HG03064 (cell line): ENCODE results near the gene TOR4A.
"Not testable (repeated sequence)": the region's sequence is repeated elsewhere in the genome, so short reads cannot be mapped to it uniquely, and the experiment has no call there.

Experiments
- ATAC-seq: cut with Tn5 transposase; IDR thresholded peaks from one replicate; pipeline ENCODE4 v1.9.1; 2021; ENCODE audit warnings: low read depth; ENCODE audit not compliant: unreplicated experiment

Gene TOR4A

DNA sequence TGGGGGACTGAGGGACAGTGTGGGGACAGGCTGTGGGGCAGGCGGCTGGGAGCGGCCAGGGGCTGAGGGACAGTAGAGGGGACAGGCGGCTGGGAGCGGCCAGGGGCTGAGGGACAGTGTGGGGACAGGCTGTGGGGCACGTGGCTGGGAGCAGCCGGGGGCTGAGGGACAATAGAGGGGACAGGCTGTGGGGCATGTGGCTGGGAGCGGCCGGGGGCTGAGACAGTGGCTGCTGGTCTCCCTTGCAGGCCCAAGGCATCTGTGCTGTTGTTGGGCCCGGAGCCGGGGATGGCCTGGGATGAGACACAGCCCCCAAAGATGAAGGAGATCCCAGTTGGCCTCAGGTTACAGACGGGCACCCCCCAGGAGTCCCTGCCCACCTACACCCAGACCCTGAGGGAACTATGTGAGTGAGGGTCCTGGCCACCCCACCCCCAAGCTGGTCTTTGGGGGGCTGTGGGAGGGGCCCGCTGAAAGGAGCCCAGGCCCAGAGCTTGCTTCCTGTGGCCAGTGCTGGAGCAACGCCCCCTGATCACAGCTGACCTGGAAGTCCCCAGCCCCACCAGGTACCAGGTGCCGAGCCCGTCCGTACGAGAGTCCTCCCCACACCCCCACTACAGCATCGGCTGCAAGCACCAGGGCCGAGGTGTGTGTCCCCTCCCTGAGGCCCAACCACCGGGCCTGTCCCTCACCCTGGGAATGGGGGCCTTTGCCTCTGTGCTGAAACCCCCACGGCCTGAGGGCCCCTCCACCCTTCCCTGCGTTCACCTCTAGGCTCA, 25.8 kb upstream of the TOR4A start:
- ATAC-seq = no peak

DNA sequence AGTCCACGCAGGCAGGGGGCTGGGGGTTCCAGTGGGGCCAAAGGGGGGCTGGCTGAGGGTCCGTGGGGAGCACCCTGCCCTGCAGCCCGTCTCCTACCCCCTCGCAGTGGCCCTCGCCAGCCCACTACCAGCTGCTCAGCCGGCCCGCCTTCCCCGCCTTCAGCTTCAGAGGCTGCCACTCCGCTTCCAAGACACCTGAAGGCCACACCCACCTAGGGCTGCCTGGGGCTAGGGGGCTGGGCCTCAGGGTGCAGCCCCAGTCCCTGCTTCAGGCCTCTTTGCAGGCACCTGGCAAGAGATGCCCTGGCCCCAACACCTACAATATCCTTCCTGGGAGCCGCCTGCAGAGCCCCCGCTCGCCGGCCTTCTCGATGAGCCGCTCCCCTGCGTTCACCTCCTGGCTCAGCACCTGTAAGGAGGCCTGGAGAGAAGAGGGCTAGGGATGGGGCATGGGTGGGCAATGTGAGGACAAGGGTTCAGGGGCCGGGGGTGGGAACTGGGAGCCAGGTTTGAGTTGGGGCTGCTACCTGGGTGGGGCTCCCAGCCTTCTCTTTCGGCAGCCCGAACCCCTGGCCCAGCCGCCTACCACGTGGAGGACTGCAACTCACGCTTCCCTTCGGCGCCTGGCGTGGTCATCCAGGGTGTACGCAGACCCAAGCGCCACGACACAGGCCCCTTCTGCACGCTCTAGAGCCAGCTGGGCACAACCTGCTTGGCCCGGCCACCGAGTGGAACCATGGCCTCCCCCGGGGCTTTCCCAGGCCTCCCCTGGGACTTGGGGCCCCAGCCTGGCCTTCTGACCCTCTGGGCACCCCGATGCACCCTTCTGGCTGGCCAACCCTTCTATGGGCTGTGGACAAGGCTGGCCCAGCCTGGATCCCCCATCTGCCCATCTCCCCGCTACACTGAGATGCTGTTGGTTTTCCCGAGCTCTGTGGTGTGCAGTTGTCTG, 24.7 kb upstream of the TOR4A start:
- no peak for ATAC-seq

DNA sequence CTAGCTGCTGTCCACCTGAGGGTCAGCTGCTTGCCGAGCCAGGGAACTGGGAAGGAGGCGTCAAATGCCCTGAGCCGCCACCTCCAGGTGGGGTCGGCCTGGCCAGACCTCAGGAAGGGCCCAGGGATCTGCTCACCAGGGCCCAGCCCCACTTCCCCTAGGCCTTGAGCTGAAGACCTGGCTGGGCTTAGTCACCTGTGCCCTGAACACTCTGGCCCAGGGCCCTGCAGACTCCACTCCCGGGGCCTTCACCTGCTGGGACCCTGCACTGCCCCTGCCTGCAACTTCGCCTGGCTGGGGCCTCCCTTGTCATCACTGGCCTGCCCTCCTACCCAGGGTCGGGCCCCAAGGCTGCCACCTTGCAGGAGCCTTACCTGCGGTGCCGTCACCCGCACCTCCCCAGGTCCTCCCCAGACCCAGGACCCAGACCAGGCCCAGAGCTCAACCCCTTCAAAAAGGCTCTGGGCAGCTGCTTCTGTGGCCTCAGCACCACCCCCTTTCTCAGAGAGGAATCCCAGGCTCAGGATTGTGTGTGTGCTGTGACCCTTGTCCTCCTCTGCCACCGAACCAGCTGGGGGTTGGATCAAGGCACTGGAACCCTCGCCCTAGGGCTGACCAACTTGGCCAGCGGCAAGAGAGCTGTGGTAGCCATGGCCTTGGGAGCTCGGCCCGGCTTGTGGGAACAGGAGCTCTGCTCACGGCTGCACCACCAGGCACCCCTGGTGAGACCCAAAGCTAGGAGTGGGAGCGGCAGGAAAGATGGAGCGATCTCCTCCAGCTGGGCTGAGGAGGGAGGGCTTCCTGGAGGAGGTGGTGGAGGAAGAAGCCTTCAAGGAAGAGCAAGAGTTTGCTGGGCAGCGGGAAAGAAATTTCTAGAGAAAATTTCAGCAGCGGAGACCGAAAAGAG, 23.6 kb upstream of the TOR4A start:
- ATAC-seq = no peak

DNA sequence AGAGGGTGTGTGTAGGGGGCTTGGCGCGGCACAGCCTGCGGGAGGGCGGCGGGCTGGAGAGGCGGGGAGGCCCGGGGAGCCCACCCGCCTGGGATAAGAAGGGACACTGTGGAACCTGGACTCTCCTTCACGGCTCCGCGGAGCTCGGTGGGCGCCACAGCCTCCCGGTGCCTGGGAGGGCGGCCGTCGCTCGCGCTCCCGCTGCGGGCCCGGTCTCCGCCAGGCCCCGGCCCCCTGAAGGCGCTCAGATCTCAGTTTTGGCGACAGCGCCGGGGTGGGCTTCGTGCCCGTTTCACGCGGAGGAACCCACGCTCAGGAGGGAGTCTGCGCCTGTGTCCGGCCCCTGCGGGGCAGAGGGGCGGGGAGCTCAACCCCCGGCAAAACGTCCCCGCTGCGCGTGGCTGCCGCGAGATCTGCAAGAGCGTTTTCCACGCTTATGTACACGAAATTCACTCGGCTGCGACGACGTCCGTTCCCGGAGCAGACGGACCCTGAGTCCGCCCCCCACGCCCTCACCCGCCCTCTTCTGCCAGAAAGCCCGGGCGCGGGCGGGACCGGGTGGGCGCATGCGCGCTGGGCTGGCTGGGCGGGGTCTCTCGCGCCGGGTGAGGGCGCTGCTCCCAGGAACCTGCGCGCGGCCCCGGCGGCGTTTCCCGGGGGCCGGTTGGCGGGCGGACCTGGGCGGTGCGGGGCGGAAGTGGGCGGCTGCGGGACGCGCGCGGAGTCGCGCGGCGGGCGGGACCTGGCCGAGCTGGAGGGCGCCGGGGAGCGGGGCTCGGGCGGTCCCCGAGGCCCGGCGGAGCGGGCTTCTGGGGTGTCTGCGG, 22.7 kb upstream of the TOR4A start, which contains the start of gene NELFB:
TSS of gene NELFB (plus strand) at position 704 of the 824 bp plus-strand sequence.
- peak; percentile 68 for ATAC-seq

DNA sequence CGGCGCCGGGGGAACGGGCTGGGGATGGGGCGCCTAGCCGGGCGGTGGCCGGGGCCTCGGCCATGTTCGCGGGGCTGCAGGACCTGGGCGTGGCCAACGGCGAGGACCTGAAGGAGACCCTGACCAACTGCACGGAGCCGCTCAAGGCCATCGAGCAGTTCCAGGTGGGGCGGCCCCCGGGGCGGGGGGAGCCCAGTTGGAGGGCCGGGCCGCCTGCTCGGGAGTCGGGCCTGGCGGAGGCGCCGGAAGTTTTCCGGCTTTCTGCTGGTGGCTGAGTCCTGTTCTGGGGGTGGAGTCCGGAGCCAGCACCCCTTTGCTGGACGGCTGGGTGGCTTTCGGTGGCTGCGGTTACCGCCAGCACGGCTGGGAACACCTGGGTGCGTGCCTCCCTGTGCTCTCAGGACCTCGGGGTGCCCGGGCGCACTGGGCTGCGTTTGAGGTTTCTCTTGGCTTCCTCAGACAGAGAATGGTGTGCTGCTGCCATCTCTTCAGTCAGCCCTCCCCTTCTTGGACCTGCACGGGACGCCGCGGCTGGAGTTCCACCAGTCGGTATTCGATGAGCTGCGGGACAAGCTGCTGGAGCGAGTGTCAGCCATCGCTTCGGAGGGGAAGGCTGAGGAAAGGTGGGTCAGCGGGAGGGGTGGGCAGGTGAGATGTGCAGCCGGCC, 21.9 kb upstream of the TOR4A start:
- peak; percentile 13 for ATAC-seq

DNA sequence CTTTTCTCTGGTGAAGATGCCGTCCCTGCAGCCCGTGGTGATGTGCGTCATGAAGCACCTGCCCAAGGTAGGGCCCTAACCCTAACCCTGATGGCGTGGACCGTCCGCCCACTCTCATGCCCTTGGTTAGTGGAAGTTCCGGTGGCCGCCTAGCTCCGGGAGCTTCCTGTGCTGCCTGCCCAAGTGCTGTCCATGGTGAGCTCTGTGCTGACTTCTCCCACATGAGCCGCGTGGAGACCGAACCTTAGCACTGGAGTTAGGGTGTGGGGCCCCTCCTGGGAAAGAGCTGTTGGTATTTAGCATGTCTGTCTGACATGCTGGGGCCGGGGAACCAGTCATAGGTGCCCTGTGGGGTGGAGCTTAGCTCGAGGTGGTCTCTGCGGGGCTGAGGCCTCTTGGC, 21.2 kb upstream of the TOR4A start:
- ATAC-seq = no peak

DNA sequence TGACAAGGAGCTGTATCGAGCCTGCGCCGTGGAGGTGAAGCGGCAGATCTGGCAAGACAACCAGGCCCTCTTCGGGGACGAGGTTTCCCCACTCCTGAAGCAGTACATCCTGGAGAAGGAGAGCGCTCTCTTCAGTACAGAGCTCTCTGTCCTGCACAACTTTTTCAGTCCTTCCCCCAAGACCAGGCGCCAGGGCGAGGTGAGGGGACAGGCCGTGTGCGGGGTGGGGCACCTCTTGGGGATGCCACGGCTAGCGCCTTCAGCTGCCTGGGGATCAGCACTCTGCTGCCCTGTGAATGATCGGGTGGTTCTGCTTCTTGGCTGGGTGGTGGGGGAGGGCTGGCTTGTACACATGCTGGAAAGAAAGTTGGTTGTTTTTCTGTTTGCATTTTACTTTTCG, 20.7 kb upstream of the TOR4A start:
- no peak for ATAC-seq

DNA sequence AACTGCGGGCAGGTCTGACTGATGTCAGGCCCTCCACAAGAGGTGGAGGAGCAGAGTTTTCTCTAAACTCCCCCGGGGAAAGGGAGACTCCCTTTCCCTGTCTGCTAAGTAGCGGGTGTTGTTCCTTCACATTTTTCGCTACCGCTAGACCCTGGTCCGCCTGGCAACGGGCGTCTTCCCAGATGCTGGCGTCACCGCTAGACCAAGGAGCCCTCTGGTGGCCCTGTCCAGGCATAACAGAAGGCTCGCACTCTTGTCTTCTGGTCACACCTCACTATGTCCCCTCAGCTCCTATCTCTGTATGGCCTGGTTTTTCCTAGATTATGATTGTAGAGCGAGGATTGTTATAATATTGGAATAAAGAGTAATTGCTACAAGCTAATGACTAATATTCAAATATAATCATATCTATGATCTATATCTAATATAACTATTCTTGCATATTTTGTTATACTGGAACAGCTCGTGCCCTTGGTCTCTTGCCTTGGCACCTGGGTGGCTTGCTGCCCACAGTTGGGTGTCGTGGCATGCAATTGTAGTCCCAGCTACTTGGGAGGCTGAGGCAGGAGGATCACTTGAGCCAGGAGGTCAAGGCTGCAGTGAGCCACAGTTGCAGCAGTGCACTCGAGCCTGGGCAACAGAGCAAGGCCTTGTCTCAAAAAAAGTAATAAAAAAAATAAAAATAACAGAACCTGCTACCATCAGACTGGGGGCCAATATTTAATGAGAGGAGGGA, 15.2 kb upstream of the TOR4A start:
- ATAC-seq = not testable (repeated sequence)

DNA sequence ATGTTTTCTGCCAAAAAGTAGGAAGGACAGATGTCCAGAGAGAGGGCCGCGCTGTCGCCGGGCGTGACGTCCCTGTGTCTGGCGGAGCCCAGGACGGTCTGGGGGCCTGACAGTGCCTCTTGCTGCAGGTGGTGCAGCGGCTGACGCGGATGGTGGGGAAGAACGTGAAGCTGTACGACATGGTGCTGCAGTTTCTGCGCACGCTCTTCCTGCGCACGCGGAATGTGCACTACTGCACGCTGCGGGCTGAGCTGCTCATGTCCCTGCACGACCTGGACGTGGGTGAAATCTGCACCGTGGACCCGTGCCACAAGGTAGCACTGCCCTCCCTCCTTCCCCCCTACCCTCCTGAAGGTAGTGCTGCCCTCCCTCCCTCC, 14.6 kb upstream of the TOR4A start:
- no peak for ATAC-seq

DNA sequence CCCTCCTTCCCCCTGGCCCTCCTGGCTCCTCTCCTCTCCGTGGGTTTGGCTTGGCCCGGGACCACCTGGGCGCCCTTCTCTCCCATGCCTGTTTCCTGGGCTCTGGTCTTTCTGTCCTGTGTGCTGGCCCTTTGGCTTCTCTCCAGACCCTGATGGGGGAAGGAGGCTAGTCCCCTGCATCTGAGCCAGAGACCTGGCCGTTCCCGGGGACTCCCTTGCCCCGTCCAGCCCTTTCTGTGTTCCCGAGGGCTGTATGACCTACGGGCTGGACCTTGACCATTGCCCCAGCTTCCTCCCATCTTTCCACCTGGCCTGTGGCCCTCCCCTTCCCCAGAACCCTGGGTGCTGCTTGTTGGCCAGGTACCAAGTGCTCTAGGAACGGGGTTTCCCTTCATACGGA, 14.0 kb upstream of the TOR4A start:
- no peak for ATAC-seq

DNA sequence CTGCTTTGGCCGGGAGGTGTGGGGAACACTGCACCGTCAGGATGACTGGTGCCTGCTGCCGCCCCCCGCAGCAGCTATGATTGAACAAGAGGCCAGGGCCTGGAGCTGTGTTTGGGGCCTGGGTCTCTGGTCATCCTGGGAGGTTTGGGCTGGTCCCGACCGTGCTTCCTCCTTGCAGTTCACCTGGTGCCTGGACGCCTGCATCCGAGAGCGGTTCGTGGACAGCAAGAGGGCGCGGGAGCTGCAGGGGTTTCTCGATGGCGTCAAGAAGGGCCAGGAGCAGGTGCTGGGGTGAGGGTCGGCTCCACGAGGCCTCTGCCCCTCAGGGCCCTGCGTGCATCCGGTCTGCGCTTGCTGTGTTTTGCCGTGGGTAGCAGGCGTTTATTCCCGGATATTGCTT, 13.5 kb upstream of the TOR4A start:
- no peak for ATAC-seq

DNA sequence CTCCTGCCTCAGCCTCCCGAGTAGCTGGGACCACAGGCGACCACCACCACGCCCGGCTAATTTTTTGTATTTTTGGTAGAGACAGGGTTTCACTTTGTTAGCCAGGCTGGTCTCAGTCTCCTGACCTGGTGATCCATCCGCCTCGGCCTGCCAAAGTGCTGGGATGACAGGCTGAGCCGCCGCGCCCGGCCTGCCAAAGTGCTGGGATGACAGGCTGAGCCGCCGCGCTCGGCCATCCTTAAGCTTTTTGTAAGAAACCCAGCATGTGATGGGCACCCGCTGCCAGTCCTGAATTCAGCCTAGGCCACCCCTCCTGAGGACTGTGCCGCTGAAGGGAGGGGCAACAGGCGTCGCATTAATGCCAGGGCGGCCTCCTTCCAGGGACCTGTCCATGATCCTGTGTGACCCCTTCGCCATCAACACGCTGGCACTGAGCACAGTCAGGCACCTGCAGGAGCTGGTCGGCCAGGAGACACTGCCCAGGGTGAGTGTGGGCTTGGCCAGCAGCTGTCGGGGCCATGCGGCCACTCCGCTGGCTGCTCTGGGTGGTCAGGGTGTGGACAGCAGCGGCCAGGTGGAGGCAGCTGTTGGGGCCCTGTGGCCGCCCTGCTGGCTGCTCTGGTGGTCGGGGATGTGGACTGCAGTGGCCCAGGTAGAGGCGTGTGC, 11.9 kb upstream of the TOR4A start:
- no peak for ATAC-seq

DNA sequence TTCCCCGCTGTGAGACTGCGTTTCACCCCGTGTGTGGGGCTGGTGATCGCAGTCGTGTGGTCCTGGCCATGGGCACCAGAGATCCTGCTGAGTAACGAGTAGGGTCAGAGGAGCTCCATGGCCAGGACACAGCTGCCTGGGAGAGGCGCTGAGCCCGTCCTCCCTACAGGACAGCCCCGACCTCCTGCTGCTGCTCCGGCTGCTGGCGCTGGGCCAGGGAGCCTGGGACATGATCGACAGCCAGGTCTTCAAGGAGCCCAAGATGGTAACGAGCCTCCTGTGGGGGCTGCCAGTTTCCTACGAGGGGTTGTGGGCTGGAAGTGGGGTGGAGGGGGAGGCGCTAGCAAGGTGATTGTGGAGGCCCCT, 11.4 kb upstream of the TOR4A start:
- ATAC-seq = no peak

DNA sequence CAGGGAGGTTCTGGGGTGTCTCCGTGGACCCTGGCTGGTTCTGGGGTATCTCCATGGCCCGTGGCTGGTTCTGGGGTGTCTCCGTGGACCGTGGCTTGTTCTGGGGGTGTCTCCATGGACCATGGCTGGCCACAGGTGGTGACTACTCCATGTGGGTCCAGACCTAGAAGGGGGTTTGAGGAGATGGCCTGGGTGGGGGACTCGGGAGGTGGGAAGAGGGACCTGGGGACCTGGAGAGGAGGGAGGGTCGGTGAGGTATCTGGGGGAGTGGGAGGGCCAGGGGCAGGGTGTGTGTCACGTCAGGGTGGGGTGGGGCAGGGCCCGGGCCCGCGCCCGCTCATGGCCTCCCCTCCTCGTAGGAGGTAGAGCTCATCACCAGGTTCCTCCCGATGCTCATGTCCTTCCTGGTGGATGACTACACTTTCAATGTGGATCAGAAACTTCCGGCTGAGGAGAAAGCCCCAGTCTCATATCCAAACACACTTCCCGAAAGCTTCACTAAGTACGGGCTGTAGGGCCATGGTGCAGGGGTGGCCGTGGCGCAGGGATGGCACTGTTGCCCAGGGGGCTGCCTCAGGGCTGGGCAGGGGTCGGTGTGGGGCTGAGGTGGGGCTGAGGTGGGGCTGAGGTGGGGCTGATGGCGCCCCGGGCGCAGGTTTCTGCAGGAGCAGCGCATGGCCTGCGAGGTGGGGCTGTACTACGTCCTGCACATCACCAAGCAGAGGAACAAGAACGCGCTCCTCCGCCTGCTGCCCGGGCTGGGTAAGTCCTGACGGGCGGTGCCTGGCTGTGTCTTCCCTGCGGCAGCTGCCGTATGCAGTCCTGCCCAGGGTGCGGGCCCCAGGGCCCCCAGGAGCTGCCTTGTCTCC, 10.7 kb upstream of the TOR4A start:
- ATAC-seq = no peak

DNA sequence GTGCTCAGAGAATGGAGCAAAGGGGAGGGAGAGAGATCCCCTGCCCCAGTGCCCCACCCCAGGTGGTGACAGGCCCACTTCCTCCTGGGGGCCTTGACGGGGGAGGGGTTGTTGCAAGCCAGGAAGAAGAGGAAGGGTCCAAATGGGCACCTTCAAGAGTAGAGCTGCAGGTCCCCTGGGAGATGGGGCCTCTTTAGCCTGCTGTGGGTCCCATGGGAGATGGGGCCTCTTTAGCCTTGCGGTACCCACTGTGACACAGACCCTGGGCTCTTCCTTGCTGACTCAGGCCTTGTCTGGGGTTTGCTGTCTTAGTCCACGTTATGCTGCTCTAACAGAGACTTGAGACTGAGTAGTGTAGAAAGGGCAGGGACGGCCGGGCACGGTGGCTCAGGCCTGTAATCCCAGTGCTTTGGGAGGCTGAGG, 9.6 kb upstream of the TOR4A start:
- no peak for ATAC-seq

DNA sequence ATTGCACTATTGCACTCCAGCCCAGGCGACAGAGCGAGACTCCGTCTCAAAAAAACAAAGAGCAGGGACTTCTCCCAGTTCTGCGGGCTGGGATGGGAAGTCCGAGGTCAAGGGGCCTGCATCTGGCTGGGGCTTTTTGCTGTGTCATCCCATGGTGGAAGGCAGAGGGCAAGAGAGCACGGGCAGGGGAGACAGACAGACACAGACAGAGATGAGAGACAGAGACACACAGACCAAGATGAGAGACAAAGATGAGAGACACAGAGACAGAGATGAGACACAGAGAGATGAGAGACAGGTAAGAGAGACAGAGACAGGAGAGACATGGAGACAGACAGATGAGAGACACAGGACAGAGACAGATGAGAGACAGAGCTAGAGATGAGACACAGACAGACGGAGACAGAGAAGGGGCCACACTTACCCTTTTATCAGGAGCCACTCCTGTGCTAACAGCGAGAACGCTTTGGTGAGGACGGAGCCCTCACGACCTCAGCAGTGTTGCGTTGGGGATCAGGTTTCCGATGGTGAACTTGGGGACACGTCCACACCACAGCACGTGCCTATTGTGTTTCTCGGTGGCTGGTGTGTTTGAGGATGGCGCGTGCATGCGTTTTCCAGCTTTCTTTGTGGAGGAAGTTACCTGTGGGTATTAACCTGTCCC, 8.9 kb upstream of the TOR4A start:
- no peak for ATAC-seq
